CD4-positive, alpha-beta memory T cell (primary cell): ENCODE results near the gene FOSB. TPM values are rescaled to one million over a fixed set of nuclear protein-coding genes. Genes with fewer than 3 reads are reported as not detected.
"Not testable (repeated sequence)": the region's sequence is repeated elsewhere in the genome, so short reads cannot be mapped to it uniquely, and the experiment has no call there.

Experiments
- CTCF ChIA-PET: fragments of 350-600 bp; sonication (Branson Sonifier 250); formaldehyde crosslinking; loops from one replicate; lab custom pipeline; 2021; ENCODE audit warnings: inconsistent platforms; ENCODE audit not compliant: partially characterized antibody; lab: Charles Lee
- POLR2A ChIA-PET: fragments of 350-600 bp; sonication (Branson Sonifier 250); formaldehyde crosslinking; loops from one replicate; lab custom pipeline; 2021; ENCODE audit not compliant: partially characterized antibody; lab: Charles Lee
- DNase-seq, 5 donors: peaks; one replicate each; pipeline versions ENCODE4 v3.0.0 to v3.0.0-alpha.2; 2020 to 2022; ENCODE audit warnings: mixed read lengths in 1 of 5
- H3K27ac ChIP-seq: one replicate; pipeline ENCODE4 v1.7.0; 2013; ENCODE audit warnings: low read depth, low read length
- H3K27me3 ChIP-seq: 2 replicates; pipeline ENCODE4 v1.7.0; 2013; ENCODE audit warnings: mild to moderate bottlenecking, low read length, moderate library complexity; ENCODE audit not compliant: insufficient read depth
- H3K36me3 ChIP-seq: 2 replicates; pipeline ENCODE4 v1.7.0; 2013; ENCODE audit warnings: mild to moderate bottlenecking, low read length, moderate library complexity; ENCODE audit not compliant: insufficient read depth
- H3K4me1 ChIP-seq: 2 replicates; pipeline ENCODE4 v1.7.0; 2013; ENCODE audit warnings: mild to moderate bottlenecking, low read length, moderate library complexity; ENCODE audit not compliant: insufficient read depth
- H3K4me3 ChIP-seq, 2 donors: one replicate each; pipeline ENCODE4 v1.7.0; 2013; ENCODE audit warnings: low read length in 2 of 2, mild to moderate bottlenecking in 1 of 2
- H3K9me3 ChIP-seq, 2 donors: one replicate each; pipeline ENCODE4 v1.7.0; 2013; ENCODE audit warnings: low read length in 2 of 2, control low read depth in 1 of 2; ENCODE audit not compliant: control insufficient read depth in 1 of 2
- H3K27ac Mint-ChIP-seq, 7 donors: one replicate each; pipeline ENCODE4 v1.8.0; 2020 to 2021; ENCODE audit warnings: mixed read lengths in 7 of 7, mild to moderate bottlenecking in 6 of 7, inconsistent platforms in 3 of 7, moderate library complexity in 3 of 7
- H3K27me3 Mint-ChIP-seq, 2 donors: one replicate each; pipeline ENCODE4 v1.8.0; 2020 to 2021; ENCODE audit warnings: mixed read lengths in 2 of 2
- H3K36me3 Mint-ChIP-seq, 2 donors: one replicate each; pipeline ENCODE4 v1.8.0; 2020 to 2021; ENCODE audit warnings: mixed read lengths in 2 of 2, inconsistent platforms in 1 of 2, mild to moderate bottlenecking in 1 of 2
- H3K4me1 Mint-ChIP-seq, 4 donors: one replicate each; pipeline ENCODE4 v1.8.0; 2020 to 2021; ENCODE audit warnings: mixed read lengths in 4 of 4, mild to moderate bottlenecking in 1 of 4
- H3K4me3 Mint-ChIP-seq, 8 donors: one replicate each; pipeline ENCODE4 v1.8.0; 2020 to 2021; ENCODE audit warnings: mixed read lengths in 8 of 8, mild to moderate bottlenecking in 7 of 8, moderate library complexity in 6 of 8, inconsistent platforms in 3 of 8
- H3K9me3 Mint-ChIP-seq, 8 donors: one replicate each; pipeline ENCODE4 v1.8.0; 2020 to 2021; ENCODE audit warnings: mixed read lengths in 8 of 8, mild to moderate bottlenecking in 5 of 8, inconsistent platforms in 3 of 8, moderate library complexity in 1 of 8
- intact Hi-C: fragments of 100-400 bp; cut with micrococcal nuclease; formaldehyde crosslinking; loops from one replicate; pipeline ENCODE4 v1.15.1; 2023
- polyA plus RNA-seq, 2 donors: library from polyadenylated mRNA; unstranded; fragments of 300-500 nt; fragmentation: Illumina TruSeq; gene quantifications; one replicate each; pipeline ENCODE4 v1.2.3, GENCODE V29; 2021
- total RNA-seq, 2 experiments: library from RNA; stranded (reverse); gene quantifications; one replicate each; pipeline ENCODE4 v1.2.3, GENCODE V29; 2021

The FOSB gene
- total and polyA plus RNA-seq, 4 experiments from 2014 or later, result 4.2 to 17.1 (median 8.6) TPM

DNA sequence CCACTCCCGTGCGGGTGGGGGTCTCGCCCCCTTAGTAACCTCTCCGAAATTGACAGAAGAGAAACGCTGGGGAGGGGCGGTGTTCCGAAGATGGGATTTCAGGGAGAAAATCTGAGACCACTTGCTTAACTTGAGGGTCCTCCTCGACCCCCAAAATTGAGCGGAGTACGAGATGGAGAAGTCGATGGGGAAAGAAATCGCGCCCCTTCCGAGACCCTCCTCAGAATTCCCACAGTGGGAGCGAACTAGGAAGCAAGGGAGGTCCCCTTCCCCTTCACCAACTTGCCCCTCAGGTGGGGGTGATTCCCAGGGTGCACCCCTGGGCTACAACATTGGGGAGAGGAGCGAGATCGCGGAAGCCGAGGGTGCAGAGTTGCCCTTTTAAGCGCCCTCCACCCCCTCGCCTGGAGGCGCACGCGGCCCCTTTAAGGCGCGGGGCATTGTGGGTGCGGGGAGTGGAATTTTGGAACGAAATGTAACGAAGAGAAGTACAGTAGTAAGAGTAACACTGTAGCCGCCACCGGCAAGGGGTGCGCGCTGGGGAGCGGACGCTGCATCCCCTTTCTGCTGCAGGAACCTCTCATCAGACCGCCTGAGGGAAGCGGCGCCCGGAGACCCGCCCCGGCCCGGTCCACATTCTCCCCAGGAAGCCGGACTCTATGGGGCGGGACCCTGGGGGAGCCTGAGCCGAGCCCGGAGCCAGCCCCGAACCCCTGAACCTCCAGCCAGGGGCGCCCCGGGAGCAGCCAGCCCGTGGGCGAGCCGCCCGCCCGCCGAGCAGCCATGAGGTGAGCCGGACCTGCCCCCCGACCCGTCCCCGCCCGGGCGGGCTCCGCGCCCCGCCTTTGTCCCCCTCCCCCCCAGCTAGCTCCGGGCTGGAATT is 39.4 kb downstream of the FOSB start, which contains the start of gene VASP:
TSS of gene VASP (plus strand) at position 491 of the 883 bp plus-strand sequence. CDS start at position 784, 293 bp downstream.
- Mint-ChIP-seq H3K9me3 (peaks cover 0 to 2% (median 0%) of the 10 kb centered on the region in 8 donors), H3K4me1 (peaks cover 23 to 62% (median 37%) of the 10 kb centered on the region in 4 donors), H3K27ac (peak within 1 kb of the TSS; percentile 96 to 99 (median 97)), H3K36me3 (peaks cover 0 to 15% of the 10 kb centered on the region in 2 donors), H3K27me3 (no peaks in the 10 kb centered on the region), H3K4me3 (peak within 1 kb of the TSS; percentile 87 to 97 (median 96))
- no peaks in the 10 kb centered on the region for H3K36me3 ChIP-seq
- H3K27ac ChIP-seq, result peak within 1 kb of the TSS; percentile 90
- H3K27me3 ChIP-seq, result no peaks in the 10 kb centered on the region
- DNase-seq, result peak; percentile 91 to 95 (median 91)
- H3K9me3 ChIP-seq, result no peaks in the 10 kb centered on the region
- H3K4me1 ChIP-seq, result peaks cover 42% of the 10 kb centered on the region
- H3K4me3 ChIP-seq, result peak within 1 kb of the TSS; percentile 95 to 97
- intact Hi-C loops, result loop anchor here (1.0 to 2.0 kb wide), 9 partner anchors 10 to 380 kb away; partner anchors contain the start of genes BLOC1S3, IRF2BP1, OPA3 and QPCTL
- ChIA-PET POLR2A (interaction anchor here (1.0 to 1.9 kb wide), 11 partner anchors 8 to 135 kb away, joined by 3 to 11 read pairs (median 5); partner anchors contain the start of genes OPA3, PPM1N and RTN2), CTCF (interaction anchor here (0.6 kb wide), 1 partner anchor 15 kb away, joined by 3 read pairs; no protein-coding TSS in a partner anchor)

DNA sequence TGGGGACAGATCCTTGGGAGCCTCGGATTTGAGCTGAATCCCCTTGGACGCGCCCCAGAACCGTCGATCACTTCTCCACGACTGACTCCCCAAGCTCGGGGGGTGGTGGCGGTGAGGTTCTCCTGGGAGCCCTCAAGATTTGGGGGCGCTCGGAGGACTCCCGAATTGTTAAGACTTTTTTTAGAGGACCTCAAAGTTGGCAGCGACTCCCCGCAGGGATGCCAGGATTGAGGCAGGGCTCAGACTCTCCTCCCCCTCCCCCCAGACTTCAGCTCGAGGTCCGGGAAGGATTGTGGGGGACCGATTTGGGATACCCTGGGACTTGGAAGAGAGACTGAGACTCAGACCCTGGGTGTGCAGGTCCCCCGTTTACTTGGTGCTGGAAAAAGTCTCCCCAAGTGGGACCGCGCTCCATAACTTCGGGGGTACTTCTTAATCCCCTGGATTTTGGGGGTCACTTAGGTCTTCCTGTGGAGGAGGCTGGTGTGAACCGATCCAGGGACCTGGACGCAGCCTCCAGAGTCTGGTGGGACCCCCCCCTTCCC is 40.1 kb downstream of the FOSB start:
- ChIA-PET CTCF (interaction anchor here (0.6 to 1.2 kb wide), 3 partner anchors 15 to 50 kb away, joined by 3 to 4 read pairs (median 3); no protein-coding TSS in a partner anchor), POLR2A (interaction anchor here (1.0 to 1.9 kb wide), 11 partner anchors 9 to 134 kb away, joined by 3 to 11 read pairs (median 5); partner anchors contain the start of genes OPA3, PPM1N and RTN2)
- Mint-ChIP-seq H3K36me3 (peaks cover 0 to 15% of the 10 kb centered on the region in 2 donors), H3K27ac (peak overlapping the region; percentile 55 to 99 (median 81)), H3K27me3 (no peaks in the 10 kb centered on the region), H3K9me3 (peaks cover 0 to 2% (median 0%) of the 10 kb centered on the region in 8 donors), H3K4me3 (peak overlapping the region; percentile 87 to 97 (median 95)), H3K4me1 (peaks cover 25 to 62% (median 40%) of the 10 kb centered on the region in 4 donors)
- DNase-seq, result no peak
- intact Hi-C loops, result loop anchor here (1.0 to 2.0 kb wide), 2 partner anchors 134 to 379 kb away; partner anchors contain the start of gene IRF2BP1
- H3K27ac ChIP-seq, result peak overlapping the region; percentile 90
- H3K4me3 ChIP-seq, result peak overlapping the region; percentile 95 to 97
- no peaks in the 10 kb centered on the region for H3K9me3 ChIP-seq
- no peaks in the 10 kb centered on the region for H3K36me3 ChIP-seq
- H3K4me1 ChIP-seq, result peaks cover 46% of the 10 kb centered on the region
- H3K27me3 ChIP-seq, result no peaks in the 10 kb centered on the region

DNA sequence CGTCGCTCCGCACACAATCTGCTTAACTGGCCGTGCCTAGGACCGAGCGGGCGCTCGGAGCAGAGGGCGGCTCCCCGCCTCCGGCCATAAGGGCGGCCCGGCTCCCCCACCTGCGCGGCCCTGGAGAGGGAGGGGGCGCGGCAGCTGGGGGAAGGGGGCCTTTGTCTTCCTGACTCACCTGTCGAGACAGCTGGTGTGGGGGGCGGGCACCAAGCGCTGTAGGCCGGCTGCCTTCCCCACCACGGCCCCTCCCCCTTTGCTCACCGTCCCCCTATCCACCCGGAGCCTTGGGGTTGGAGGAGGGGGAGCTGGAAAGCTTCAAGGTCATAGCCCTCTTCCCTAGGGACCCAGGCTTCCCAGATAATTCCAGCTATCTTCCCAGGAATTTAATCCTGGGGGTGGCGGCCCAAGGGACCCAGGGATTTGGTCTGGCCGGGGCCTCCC is 40.6 kb downstream of the FOSB start:
- Histone ChIP-seq H3K4me3 (peak overlapping the region; percentile 95 to 97), H3K36me3 (no peaks in the 10 kb centered on the region), H3K9me3 (no peaks in the 10 kb centered on the region), H3K27ac (peak overlapping the region; percentile 90), H3K4me1 (peaks cover 51% of the 10 kb centered on the region), H3K27me3 (no peaks in the 10 kb centered on the region)
- DNase-seq, result peak in 2 of 5 donors; percentile 19 to 77
- Mint-ChIP-seq H3K4me3 (peak overlapping the region; percentile 87 to 97 (median 95)), H3K27ac (peak overlapping the region; percentile 76 to 99 (median 82)), H3K27me3 (no peaks in the 10 kb centered on the region), H3K36me3 (peaks cover 0 to 14% of the 10 kb centered on the region in 2 donors), H3K9me3 (peaks cover 0 to 2% (median 0%) of the 10 kb centered on the region in 8 donors), H3K4me1 (peaks cover 27 to 67% (median 43%) of the 10 kb centered on the region in 4 donors)
- CTCF ChIA-PET, result interaction anchor here (0.8 to 1.2 kb wide), 2 partner anchors 23 to 50 kb away, joined by 3 to 4 read pairs; no protein-coding TSS in a partner anchor
- POLR2A ChIA-PET, result interaction anchor here (1.0 to 1.9 kb wide), 10 partner anchors 10 to 133 kb away, joined by 3 to 11 read pairs (median 6); partner anchors contain the start of genes OPA3, PPM1N and RTN2
- intact Hi-C loops, result no loop called here

DNA sequence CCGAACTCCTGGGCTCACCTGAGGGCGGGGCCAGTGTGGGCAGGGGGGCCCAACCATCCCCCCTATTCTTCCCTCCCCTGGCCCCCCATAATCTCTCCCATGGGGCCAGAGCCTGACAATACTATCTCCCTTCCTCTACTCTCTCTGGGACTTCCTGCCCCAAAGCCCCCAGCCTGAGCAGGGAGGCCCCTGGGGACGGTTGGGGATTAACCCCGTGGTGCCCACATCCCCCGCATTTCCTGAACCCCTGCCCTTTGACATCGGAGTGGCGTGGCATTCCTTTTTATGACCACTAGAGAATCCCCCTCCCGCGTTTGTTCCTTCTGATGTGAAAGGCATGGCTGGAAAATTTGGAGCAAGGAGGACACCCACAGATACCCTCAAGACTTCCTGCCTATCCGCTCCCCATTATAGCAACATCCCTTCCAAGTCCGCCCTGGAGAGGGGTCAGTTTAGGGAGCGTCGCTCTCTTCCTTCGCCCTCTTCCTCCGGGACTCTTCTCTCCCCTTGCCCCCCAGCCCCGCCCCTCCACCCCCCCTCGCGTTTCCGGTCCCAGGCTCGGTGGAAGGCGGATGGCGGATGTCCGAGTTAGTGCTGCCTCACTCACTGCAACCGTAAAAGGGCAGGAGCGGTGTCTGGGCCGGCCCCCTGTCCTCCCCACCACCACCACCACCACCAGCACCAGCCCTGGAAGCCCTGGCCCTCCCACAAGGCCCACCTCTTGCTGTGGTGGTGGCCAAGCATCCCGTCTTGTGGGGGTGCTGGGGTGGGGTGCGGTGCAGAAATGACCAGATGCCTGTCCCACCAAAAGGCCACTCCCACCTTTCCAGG is 41.3 kb downstream of the FOSB start:
- H3K4me1 Mint-ChIP-seq, result peaks cover 32 to 73% (median 47%) of the 10 kb centered on the region in 4 donors
- Histone ChIP-seq H3K27ac (peak overlapping the region; percentile 90), H3K4me1 (peaks cover 57% of the 10 kb centered on the region), H3K27me3 (no peaks in the 10 kb centered on the region), H3K4me3 (peak overlapping the region; percentile 48 to 95), H3K36me3 (no peaks in the 10 kb centered on the region), H3K9me3 (no peaks in the 10 kb centered on the region)
- peak overlapping the region; percentile 75 to 99 (median 93) for H3K27ac Mint-ChIP-seq
- intact Hi-C loops, result no loop called here
- POLR2A ChIA-PET, result interaction anchor here (1.0 to 1.9 kb wide), 9 partner anchors 10 to 133 kb away, joined by 3 to 9 read pairs (median 5); partner anchors contain the start of genes OPA3 and RTN2
- H3K9me3 Mint-ChIP-seq, result peaks cover 0 to 2% (median 0%) of the 10 kb centered on the region in 8 donors
- no peaks in the 10 kb centered on the region for H3K27me3 Mint-ChIP-seq
- peaks cover 0 to 17% of the 10 kb centered on the region in 2 donors for H3K36me3 Mint-ChIP-seq
- CTCF ChIA-PET, result interaction anchor here (0.8 to 1.6 kb wide), 3 partner anchors 24 to 133 kb away, joined by 3 to 4 read pairs (median 4); no protein-coding TSS in a partner anchor
- H3K4me3 Mint-ChIP-seq, result peak overlapping the region; percentile 87 to 97 (median 95)
- no peak for DNase-seq

DNA sequence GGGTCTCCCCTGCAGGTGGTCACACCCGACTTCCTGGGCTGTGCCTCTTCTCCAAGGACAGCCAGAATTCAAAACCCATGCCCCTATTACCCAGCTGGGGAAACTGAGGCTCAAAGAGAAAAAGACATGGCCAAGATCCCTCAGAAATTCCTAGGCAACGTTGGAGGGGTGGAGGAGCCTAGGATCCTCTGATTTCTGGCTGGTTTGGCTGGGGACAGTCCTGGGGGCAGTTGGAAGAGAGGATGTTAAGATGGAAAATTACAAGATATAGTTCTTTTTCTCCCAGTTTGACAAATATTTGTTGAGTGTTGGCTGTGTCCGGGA is 41.9 kb downstream of the FOSB start:
- POLR2A ChIA-PET, result interaction anchor here (0.8 to 1.0 kb wide), 3 partner anchors 10 to 132 kb away, joined by 3 to 5 read pairs (median 4); no protein-coding TSS in a partner anchor
- DNase-seq, result no peak
- Histone ChIP-seq H3K4me1 (peaks cover 63% of the 10 kb centered on the region), H3K27ac (peak overlapping the region; percentile 90), H3K4me3 (peak overlapping the region in 1 of 2 donors; percentile 95), H3K27me3 (no peaks in the 10 kb centered on the region), H3K9me3 (no peaks in the 10 kb centered on the region), H3K36me3 (no peaks in the 10 kb centered on the region)
- peaks cover 0 to 17% of the 10 kb centered on the region in 2 donors for H3K36me3 Mint-ChIP-seq
- no peaks in the 10 kb centered on the region for H3K27me3 Mint-ChIP-seq
- H3K27ac Mint-ChIP-seq, result peak overlapping the region; percentile 75 to 99 (median 89)
- H3K9me3 Mint-ChIP-seq, result peaks cover 0 to 2% (median 0%) of the 10 kb centered on the region in 8 donors
- peaks cover 33 to 79% (median 51%) of the 10 kb centered on the region in 4 donors for H3K4me1 Mint-ChIP-seq
- CTCF ChIA-PET, result interaction anchor here (1.6 kb wide), 1 partner anchor 133 kb away, joined by 4 read pairs; no protein-coding TSS in a partner anchor
- intact Hi-C loops, result no loop called here
- peak overlapping the region; percentile 87 to 97 (median 95) for H3K4me3 Mint-ChIP-seq

DNA sequence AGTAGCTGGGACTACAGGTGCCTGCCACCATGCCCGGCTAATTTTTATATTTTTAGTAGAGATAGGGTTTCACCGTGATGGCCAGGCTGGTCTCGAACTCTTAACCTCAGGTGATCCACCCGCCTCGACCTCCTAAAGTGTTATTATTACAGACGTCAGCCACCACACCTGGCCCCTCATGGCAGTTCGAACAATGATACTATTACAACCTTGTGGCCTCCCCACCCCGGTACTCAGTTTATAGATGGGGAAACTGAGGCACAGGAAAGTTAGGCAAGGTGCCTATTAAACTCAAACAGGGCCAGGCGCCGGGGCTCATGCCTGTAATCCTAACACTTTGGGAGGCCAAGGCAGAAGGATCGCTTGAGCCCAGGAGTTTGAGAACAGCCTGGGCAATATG is 42.6 kb downstream of the FOSB start:
- Mint-ChIP-seq H3K4me1 (peaks cover 37 to 79% (median 54%) of the 10 kb centered on the region in 4 donors), H3K27ac (peak overlapping the region; percentile 72 to 99 (median 89)), H3K4me3 (peak overlapping the region; percentile 36 to 97 (median 92)), H3K36me3 (peaks cover 0 to 17% of the 10 kb centered on the region in 2 donors)
- H3K4me1 ChIP-seq, result peaks cover 70% of the 10 kb centered on the region
- POLR2A ChIA-PET, result interaction anchor here (0.8 to 1.4 kb wide), 4 partner anchors 11 to 131 kb away, joined by 3 to 5 read pairs (median 4); no protein-coding TSS in a partner anchor
- intact Hi-C loops, DNase-seq, H3K9me3 Mint-ChIP-seq, H3K9me3 ChIP-seq, H3K27me3 ChIP-seq, H3K36me3 ChIP-seq, H3K27ac ChIP-seq, H3K27me3 Mint-ChIP-seq, H3K4me3 ChIP-seq: not testable (repeated sequence)
- CTCF ChIA-PET, result interaction anchor here (1.6 kb wide), 1 partner anchor 132 kb away, joined by 4 read pairs; no protein-coding TSS in a partner anchor
